Ascending aorta (tissue), 2 donors: Measurements from ENCODE around the gene DRC1. TPM values are rescaled to one million over a fixed set of nuclear protein-coding genes. Genes with fewer than 3 reads are reported as not detected.

Experiments
- DNase-seq, 2 donors: peaks; one replicate each; pipeline ENCODE4 v3.0.0-alpha.2; 2019; ENCODE audit warnings: low spot score in 2 of 2
- H3K27ac ChIP-seq, 2 donors: fragments of 200-600 bp; sonication (generic); one replicate each; pipeline ENCODE4 v1.5.1; 2016 to 2017; ENCODE audit warnings: mild to moderate bottlenecking in 1 of 2
- H3K27me3 ChIP-seq: fragments of 200-600 bp; sonication (generic); one replicate; pipeline ENCODE4 v1.5.1; 2017
- H3K36me3 ChIP-seq, 2 donors: fragments of 200-600 bp; sonication (generic); one replicate each; pipeline ENCODE4 v1.5.1; 2016
- H3K4me1 ChIP-seq, 2 donors: fragments of 200-600 bp; sonication (generic); one replicate each; pipeline ENCODE4 v1.5.1; 2016 to 2017; ENCODE audit warnings: mild to moderate bottlenecking in 1 of 2
- H3K4me3 ChIP-seq, 2 donors: fragments of 200-600 bp; sonication (generic); one replicate each; pipeline ENCODE4 v1.5.1; 2016 to 2017; ENCODE audit warnings: mild to moderate bottlenecking in 1 of 2
- H3K9me3 ChIP-seq, 2 donors: fragments of 200-600 bp; sonication (generic); one replicate each; pipeline ENCODE4 v1.5.1; 2016
- CTCF ChIP-seq, 3 experiments: fragments of 200-600 bp in 2 of 3; fragments of 450-650 bp in 1 of 3; sonication (generic) in 2 of 3; IDR thresholded peaks; one replicate each; pipeline ENCODE4 v1.5.1; 2016 to 2019; ENCODE audit warnings: antibody characterized with exemption in 3 of 3, mild to moderate bottlenecking in 1 of 3, moderate library complexity in 1 of 3
- intact Hi-C: fragments of 100-400 bp; cut with DNase I; formaldehyde crosslinking; loops from one replicate; pipeline ENCODE4 v1.15.1; 2023
- total RNA-seq: library from RNA; depleted of rRNA; stranded (reverse); fragments of >200 nt; gene quantifications from one replicate; pipeline ENCODE4 v1.1.0, GENCODE V29; 2016

Gene DRC1
- total RNA-seq, 1 donor from 2014 or later: not detected

- no peak for TF ChIP-seq CTCF (IDR thresholded peaks at IDR 0.05)
- no peak overlapping the region for H3K4me3 ChIP-seq
- no peaks in the 10 kb centered on the region for H3K36me3 ChIP-seq
- H3K4me1 ChIP-seq: no peaks in the 10 kb centered on the region
- intact Hi-C loops: no loop called here
- no peak for DNase-seq
- H3K9me3 ChIP-seq: no peaks in the 10 kb centered on the region
- no peak overlapping the region for H3K27ac ChIP-seq
- no peaks in the 10 kb centered on the region for H3K27me3 ChIP-seq
These were observed 74.2 kb downstream of the DRC1 start for GRCh38 chr2:26475832-26476501.

GRCh38 chr2:26477126-26477910 lies 75.6 kb downstream of the DRC1 start:
- no peaks in the 10 kb centered on the region for H3K4me1 ChIP-seq
- H3K27me3 ChIP-seq: no peaks in the 10 kb centered on the region
- no peaks in the 10 kb centered on the region for H3K9me3 ChIP-seq
- no peaks in the 10 kb centered on the region for H3K36me3 ChIP-seq
- H3K27ac ChIP-seq: no peak overlapping the region
- no peak for TF ChIP-seq CTCF (IDR thresholded peaks at IDR 0.05)
- no peak overlapping the region for H3K4me3 ChIP-seq
- no peak for DNase-seq
- intact Hi-C loops: no loop called here

GRCh38 chr2:26477911-26478253 lies 76.2 kb downstream of the DRC1 start, which contains the start of gene OTOF:
TSS of gene OTOF (minus strand) at chr2:26478124.
- no peak for DNase-seq
- intact Hi-C loops: no loop called here
- Histone ChIP-seq H3K27ac (no peak within 1 kb of the TSS), H3K9me3 (no peaks in the 10 kb centered on the region), H3K36me3 (no peaks in the 10 kb centered on the region), H3K27me3 (no peaks in the 10 kb centered on the region), H3K4me1 (no peaks in the 10 kb centered on the region), H3K4me3 (no peak within 1 kb of the TSS)
- no peak for TF ChIP-seq CTCF (IDR thresholded peaks at IDR 0.05)

GRCh38 chr2:26478366-26478765 lies 76.6 kb downstream of the DRC1 start:
- Histone ChIP-seq H3K27ac (no peak overlapping the region), H3K27me3 (no peaks in the 10 kb centered on the region), H3K4me3 (no peak overlapping the region), H3K36me3 (no peaks in the 10 kb centered on the region), H3K9me3 (no peaks in the 10 kb centered on the region), H3K4me1 (no peaks in the 10 kb centered on the region)
- no peak for TF ChIP-seq CTCF (IDR thresholded peaks at IDR 0.05)
- intact Hi-C loops: no loop called here
- no peak for DNase-seq

- Histone ChIP-seq H3K27me3 (no peaks in the 10 kb centered on the region), H3K4me3 (no peak overlapping the region), H3K36me3 (no peaks in the 10 kb centered on the region), H3K27ac (no peak overlapping the region), H3K4me1 (no peaks in the 10 kb centered on the region), H3K9me3 (no peaks in the 10 kb centered on the region)
- intact Hi-C loops: no loop called here
- DNase-seq: no peak
- TF ChIP-seq CTCF (IDR thresholded peaks at IDR 0.05): no peak
These were observed 77.5 kb downstream of the DRC1 start for GRCh38 chr2:26479131-26479788.
